ENCODE results near the gene DPYSL5. TPM values are rescaled to one million over a fixed set of nuclear protein-coding genes. Genes with fewer than 3 reads are reported as not detected.
A peak's percentile ranks its signal among the peaks of the same experiment; 100 is the strongest.
"Not testable (repeated sequence)": the region's sequence is repeated elsewhere in the genome, so short reads cannot be mapped to it uniquely, and the experiment has no call there.

DPYSL5 gene
- total RNA-seq, 2 experiments from 2014 or later, result not detected

- no peak overlapping the region for H3K4me3 Mint-ChIP-seq
- H3K27ac Mint-ChIP-seq, result no peak overlapping the region
- H3K4me1 Mint-ChIP-seq, result no peaks in the 10 kb centered on the region
- DNase-seq (no peak), ATAC-seq (ENCODE audit: low read depth) (no peak)
- POLR2A ChIA-PET, result interaction anchor here (0.6 kb wide), 1 partner anchor 455 kb away, joined by 3 read pairs; no protein-coding TSS in a partner anchor
- no peaks in the 10 kb centered on the region for H3K36me3 Mint-ChIP-seq
- H3K9me3 Mint-ChIP-seq, result no peaks in the 10 kb centered on the region
- H3K27me3 Mint-ChIP-seq, result peaks cover 11% of the 10 kb centered on the region
Measured at GRCh38 chr2:26907416-26907815, 59.5 kb downstream of the DPYSL5 start.

- Mint-ChIP-seq H3K4me3 (no peak overlapping the region), H3K36me3 (no peaks in the 10 kb centered on the region), H3K27ac (no peak overlapping the region), H3K4me1 (no peaks in the 10 kb centered on the region), H3K9me3 (no peaks in the 10 kb centered on the region), H3K27me3 (peaks cover 17% of the 10 kb centered on the region)
- DNase-seq (no peak), ATAC-seq (ENCODE audit: low read depth) (no peak)
- POLR2A ChIA-PET, result no interaction called here
Measured at GRCh38 chr2:26910176-26910575, 62.2 kb downstream of the DPYSL5 start.

DNA sequence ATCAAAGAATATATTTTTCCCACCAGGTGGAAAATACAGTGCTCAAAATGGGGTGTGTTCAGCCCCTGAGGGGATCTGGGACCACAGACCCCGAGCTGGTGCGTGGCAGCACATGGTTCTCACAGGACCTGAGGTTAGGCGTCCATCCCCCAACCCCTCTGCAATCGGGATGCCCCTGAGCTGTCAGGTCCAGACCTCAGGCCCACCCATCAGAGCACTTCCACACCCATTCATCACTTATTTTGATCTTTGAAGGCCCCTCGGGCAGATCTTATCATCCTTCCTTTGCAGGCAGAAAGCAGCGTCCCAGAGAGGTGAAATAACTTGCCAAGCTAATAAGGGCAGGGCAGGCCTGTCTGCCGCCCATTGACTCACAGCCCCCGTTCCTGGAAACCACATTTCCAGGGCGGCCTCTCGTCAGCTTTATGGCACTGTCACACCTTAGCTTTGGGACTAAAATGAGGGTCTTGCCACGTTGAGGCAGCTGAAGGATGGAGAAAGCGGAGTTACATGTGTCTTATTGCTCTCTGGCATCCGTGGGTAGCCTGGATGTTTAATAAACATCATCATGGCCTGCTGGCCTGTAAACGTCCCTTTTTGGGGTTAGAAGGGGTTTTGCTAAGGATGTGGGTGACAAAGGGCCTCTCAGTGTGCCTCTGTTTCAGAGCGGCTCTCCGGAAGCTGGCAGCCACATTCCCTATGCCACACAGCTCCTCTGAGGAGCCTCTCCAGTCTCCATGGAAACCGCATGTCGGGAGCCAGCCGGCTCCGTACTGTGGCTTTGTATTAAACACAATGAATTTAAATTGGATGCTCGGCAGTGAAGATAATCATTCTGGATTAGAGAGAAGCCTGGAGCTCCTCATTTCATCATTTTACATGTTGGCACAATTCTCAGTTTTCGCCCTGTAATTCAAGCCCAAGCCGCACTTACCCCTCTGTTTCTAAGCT lies 64.3 kb downstream of the DPYSL5 start:
- POLR2A ChIA-PET, result no interaction called here
- H3K27me3 Mint-ChIP-seq, result peaks cover 17% of the 10 kb centered on the region

GRCh38 chr2:26913606-26913998 lies 65.7 kb downstream of the DPYSL5 start:
- Mint-ChIP-seq H3K4me1 (no peaks in the 10 kb centered on the region), H3K36me3 (no peaks in the 10 kb centered on the region), H3K9me3 (no peaks in the 10 kb centered on the region), H3K4me3 (no peak overlapping the region), H3K27ac (no peak overlapping the region), H3K27me3 (peaks cover 17% of the 10 kb centered on the region)
- DNase-seq (no peak), ATAC-seq (ENCODE audit: low read depth) (no peak)
- POLR2A ChIA-PET, result no interaction called here

More for the DNA sequence above, 64.3 kb downstream of the DPYSL5 start:
- H3K4me1 Mint-ChIP-seq, result no peaks in the 10 kb centered on the region
- no peak overlapping the region for H3K27ac Mint-ChIP-seq
- H3K9me3 Mint-ChIP-seq, result no peaks in the 10 kb centered on the region
- no peak for ATAC-seq (ENCODE audit: low read depth)
- DNase-seq, result no peak
- H3K4me3 Mint-ChIP-seq, result no peak overlapping the region
- H3K36me3 Mint-ChIP-seq, result no peaks in the 10 kb centered on the region

GRCh38 chr2:26913999-26914658 lies 66.2 kb downstream of the DPYSL5 start:
- Mint-ChIP-seq H3K27ac (no peak overlapping the region), H3K27me3 (peaks cover 17% of the 10 kb centered on the region), H3K4me3 (no peak overlapping the region), H3K4me1 (no peaks in the 10 kb centered on the region), H3K9me3 (no peaks in the 10 kb centered on the region), H3K36me3 (no peaks in the 10 kb centered on the region)
- POLR2A ChIA-PET, result no interaction called here
- no peak for DNase-seq
- no peak for ATAC-seq (ENCODE audit: low read depth)

DNA sequence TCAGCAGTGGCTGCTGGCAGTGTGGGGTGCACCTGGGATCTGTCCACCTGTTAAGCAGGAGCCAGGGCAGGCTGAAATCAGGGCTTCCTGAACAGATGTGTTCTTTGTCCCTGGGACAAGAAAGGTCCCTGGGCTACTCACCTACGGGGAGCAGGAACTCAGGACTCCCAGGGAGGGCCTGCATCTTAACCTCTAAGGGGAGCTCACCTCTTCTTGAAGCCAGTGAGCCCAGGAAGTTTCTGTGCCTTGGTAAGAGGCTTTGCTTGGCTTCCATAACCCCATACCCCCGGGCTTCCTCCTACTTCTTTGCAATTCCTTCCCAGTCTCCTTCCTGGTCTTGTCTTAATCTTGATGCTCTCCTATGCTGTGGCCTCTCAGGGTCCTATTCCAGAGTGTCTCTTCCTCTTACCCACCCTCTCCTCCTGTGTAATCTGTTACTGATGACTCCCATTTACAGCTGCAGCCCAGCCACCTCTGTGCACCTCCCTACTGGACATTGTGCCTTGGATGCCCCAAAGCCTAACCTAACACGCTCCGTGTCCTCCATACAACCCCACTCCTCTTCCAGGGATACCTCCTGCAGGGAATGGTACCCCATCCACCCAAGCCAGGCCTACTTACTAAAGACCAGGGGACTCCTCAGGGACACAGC lies 66.9 kb downstream of the DPYSL5 start:
- Mint-ChIP-seq H3K36me3 (no peaks in the 10 kb centered on the region), H3K4me3 (no peak overlapping the region), H3K27ac (no peak overlapping the region), H3K4me1 (no peaks in the 10 kb centered on the region), H3K27me3 (peaks cover 17% of the 10 kb centered on the region), H3K9me3 (no peaks in the 10 kb centered on the region)
- no peak for DNase-seq
- POLR2A ChIA-PET, result no interaction called here
- no peak for ATAC-seq (ENCODE audit: low read depth)

- ATAC-seq (ENCODE audit: low read depth) (no peak), DNase-seq (no peak)
- no peaks in the 10 kb centered on the region for H3K36me3 Mint-ChIP-seq
- H3K27ac Mint-ChIP-seq, result no peak overlapping the region
- H3K4me3 Mint-ChIP-seq, result no peak overlapping the region
- POLR2A ChIA-PET, result no interaction called here
- peaks cover 18% of the 10 kb centered on the region for H3K27me3 Mint-ChIP-seq
- H3K9me3 Mint-ChIP-seq, result no peaks in the 10 kb centered on the region
- no peaks in the 10 kb centered on the region for H3K4me1 Mint-ChIP-seq
Measured at GRCh38 chr2:26915316-26915715, 67.4 kb downstream of the DPYSL5 start.

- POLR2A ChIA-PET, result no interaction called here
- no peak for ATAC-seq (ENCODE audit: low read depth)
Measured at GRCh38 chr2:26916128-26916692, 68.3 kb downstream of the DPYSL5 start.

DNA sequence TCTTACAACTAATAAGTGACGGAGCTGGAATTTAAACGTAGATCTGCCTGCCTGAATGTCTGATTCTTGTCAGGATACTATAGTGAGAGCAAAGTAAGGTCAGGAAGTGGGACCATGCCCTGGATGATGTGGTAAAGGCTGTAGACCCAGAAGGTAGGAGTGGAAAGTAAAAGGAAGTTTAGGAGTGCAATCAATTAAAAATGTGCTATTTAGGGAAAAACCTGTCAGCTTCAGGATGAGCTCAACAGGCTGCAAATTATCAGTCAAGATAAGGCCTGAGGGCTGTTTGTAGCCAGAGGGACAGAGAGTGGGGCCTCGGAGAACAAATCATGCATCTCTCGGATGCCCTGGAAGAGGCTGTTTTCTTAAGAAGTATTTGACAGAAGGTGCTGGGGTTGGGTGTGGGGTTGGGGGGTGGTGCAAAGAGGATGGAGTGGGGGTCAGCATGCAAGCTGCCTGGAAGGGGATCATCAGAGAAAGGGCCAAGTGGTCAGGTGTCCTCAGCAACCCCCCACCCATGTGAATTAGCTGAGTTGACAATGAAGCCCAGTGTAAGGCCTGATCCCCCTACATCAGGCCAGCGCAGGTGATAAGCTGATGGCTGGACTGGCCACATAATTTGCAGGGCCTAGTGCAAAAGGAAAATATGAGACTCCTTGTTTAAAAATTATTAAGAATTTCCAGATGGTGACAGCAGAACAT lies 69.4 kb downstream of the DPYSL5 start:
- Mint-ChIP-seq H3K27ac (no peak overlapping the region), H3K9me3 (no peaks in the 10 kb centered on the region), H3K4me3 (no peak overlapping the region), H3K4me1 (no peaks in the 10 kb centered on the region), H3K36me3 (no peaks in the 10 kb centered on the region), H3K27me3 (peaks cover 10% of the 10 kb centered on the region)
- ATAC-seq (ENCODE audit: low read depth) (no peak), DNase-seq (no peak)
- POLR2A ChIA-PET, result no interaction called here

More at GRCh38 chr2:26916128-26916692, 68.3 kb downstream of the DPYSL5 start:
- Mint-ChIP-seq H3K4me1 (no peaks in the 10 kb centered on the region), H3K27me3 (peaks cover 14% of the 10 kb centered on the region), H3K4me3 (no peak overlapping the region), H3K36me3 (no peaks in the 10 kb centered on the region), H3K9me3 (no peaks in the 10 kb centered on the region), H3K27ac (no peak overlapping the region)
- no peak for DNase-seq

- POLR2A ChIA-PET, result no interaction called here
- no peaks in the 10 kb centered on the region for H3K4me1 Mint-ChIP-seq
- no peak for ATAC-seq (ENCODE audit: low read depth)
- no peak for DNase-seq
- peaks cover 10% of the 10 kb centered on the region for H3K27me3 Mint-ChIP-seq
- H3K36me3 Mint-ChIP-seq, result no peaks in the 10 kb centered on the region
- no peak overlapping the region for H3K27ac Mint-ChIP-seq
- H3K9me3 Mint-ChIP-seq, result no peaks in the 10 kb centered on the region
- no peak overlapping the region for H3K4me3 Mint-ChIP-seq
Measured at GRCh38 chr2:26921323-26921722, 73.4 kb downstream of the DPYSL5 start.

GRCh38 chr2:26922405-26923188 lies 74.7 kb downstream of the DPYSL5 start:
- DNase-seq (no peak), ATAC-seq (ENCODE audit: low read depth) (peak; percentile 68)
- H3K4me1 Mint-ChIP-seq, result no peaks in the 10 kb centered on the region
- H3K27me3 Mint-ChIP-seq, result peaks cover 10% of the 10 kb centered on the region
- H3K36me3 Mint-ChIP-seq, result no peaks in the 10 kb centered on the region
- no peaks in the 10 kb centered on the region for H3K9me3 Mint-ChIP-seq
- no peak overlapping the region for H3K4me3 Mint-ChIP-seq
- POLR2A ChIA-PET, result no interaction called here
- H3K27ac Mint-ChIP-seq, result no peak overlapping the region

DNA sequence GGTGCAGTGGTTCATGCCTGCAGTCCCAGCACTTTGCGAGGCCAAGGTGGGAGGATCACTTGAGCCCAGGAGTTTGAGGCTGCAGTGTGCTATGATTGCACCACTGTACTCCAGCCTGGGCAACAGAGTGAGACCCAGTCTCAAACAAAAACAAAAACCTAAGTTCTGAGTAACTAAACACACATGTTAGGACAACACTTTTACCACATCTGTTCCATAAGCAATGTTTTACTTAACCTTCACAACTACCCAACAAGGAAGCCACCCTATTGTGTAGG lies 75.2 kb downstream of the DPYSL5 start:
- POLR2A ChIA-PET, H3K27me3 Mint-ChIP-seq, H3K27ac Mint-ChIP-seq: not testable (repeated sequence)

More for the DNA sequence above, 75.2 kb downstream of the DPYSL5 start:
- H3K4me1 Mint-ChIP-seq; DNase-seq; ATAC-seq (ENCODE audit: low read depth); H3K4me3 Mint-ChIP-seq; H3K9me3 Mint-ChIP-seq; H3K36me3 Mint-ChIP-seq: not testable (repeated sequence)

Measured in activated naive CD8-positive, alpha-beta T cell treated with anti-CD3 and anti-CD28 coated beads, Interleukin-2, amount 10 ng/mL, durations not matched to agents 7 days and 5 days (primary cell).